Psoas muscle (tissue), 8 donors: Measurements from ENCODE around the gene AP3S1. TPM values are rescaled to one million over a fixed set of nuclear protein-coding genes. Genes with fewer than 3 reads are reported as not detected.

ENCODE experiments used
- ATAC-seq, 4 donors: fragments of 200-7000 bp; cut with Tn5 transposase; one replicate each; pipeline ENCODE4 v1.9.1; 2020; ENCODE audit warnings: moderate library complexity in 3 of 4, mild to moderate bottlenecking in 2 of 4
- DNase-seq, 2 donors: peaks; one replicate each; pipeline ENCODE4 v3.0.0-alpha.2; 2020
- H3K27ac ChIP-seq: fragments of 200-600 bp; one replicate; pipeline ENCODE4 v1.8.0; 2022
- H3K27me3 ChIP-seq, 3 donors: fragments of 200-600 bp in 1 of 3; one replicate each; pipeline versions ENCODE4 v1.6.1 to v1.8.0; 2013 to 2022; ENCODE audit warnings: low read length in 2 of 3, mild to moderate bottlenecking in 2 of 3, moderate library complexity in 1 of 3; ENCODE audit not compliant: insufficient read depth in 3 of 3
- H3K36me3 ChIP-seq, 2 donors: fragments of 200-600 bp in 1 of 2; one replicate each; pipeline versions ENCODE4 v1.6.1 to v1.8.0; 2013 to 2022; ENCODE audit warnings: low read depth in 1 of 2, mild to moderate bottlenecking in 1 of 2, moderate library complexity in 1 of 2; ENCODE audit not compliant: insufficient read depth in 1 of 2
- H3K4me1 ChIP-seq: fragments of 200-600 bp; one replicate; pipeline ENCODE4 v1.8.0; 2022
- H3K4me3 ChIP-seq: fragments of 200-600 bp; one replicate; pipeline ENCODE4 v1.8.0; 2022; ENCODE audit warnings: mild to moderate bottlenecking
- H3K9me3 ChIP-seq: fragments of 200-600 bp; one replicate; pipeline ENCODE4 v1.8.0; 2022
- CTCF ChIP-seq: fragments of 200-600 bp; IDR thresholded peaks from one replicate; pipeline ENCODE4 v1.8.0; 2022; ENCODE audit warnings: antibody characterized with exemption
- WGBS, 3 donors: extraction: QIAGEN DNeasy Blood & Tissue Kit; methylation state at CpG; one replicate each; pipeline versions ENCODE4 v1.1.6 to v1.1.7; 2013; 5-methylcytosine and 5-hydroxymethylcytosine counted together
- intact Hi-C, 2 donors: fragments of 100-400 bp; cut with DNase I; formaldehyde crosslinking; loops; one replicate each; pipeline versions ENCODE4 v1.11.0 to v1.14.2; 2022
- polyA plus RNA-seq, 3 donors: library from polyadenylated mRNA; stranded (reverse); fragments of 200-250 nt; gene quantifications; one replicate each; pipeline ENCODE4 v1.2.3, GENCODE V29; 2013
- total RNA-seq, 4 donors: library from RNA; stranded (reverse); fragmentation: NEBNext Ultra II Directional in 2 of 4; extraction: Animal tissue kit (Norgen Biotek cat#: 25700) in 2 of 4; gene quantifications; one replicate each; pipeline versions ENCODE4 v1.2.1 to v1.2.4, GENCODE V29; 2021 to 2023
- donor health status: healthy with polysubstance abuse.
- donor health status: DM: no; HTN: no; CAD: no; lungs with moderate emphysema.
- donor health status: Bipolar disorder and iron deficiency.
- donor health status: healthy.
- donor health status: DM: yes; HTN: yes; CAD: no.
- donor health status: DM: no; HTN: no; CAD: no.
- donor health status: DM: no; HTN: no; CAD: no.
- donor health status: DM: yes; HTN: yes; CAD: no.

AP3S1 gene
- total and polyA plus RNA-seq, 7 donors: 20.2 to 30.8 (median 27.6) TPM

- H3K27me3 ChIP-seq: peaks cover 0 to 52% (median 9%) of the 10 kb centered on the region in 3 donors
- H3K4me1 ChIP-seq: no peaks in the 10 kb centered on the region
- no peak overlapping the region for H3K4me3 ChIP-seq
- no peak for ATAC-seq
- H3K36me3 ChIP-seq: no peaks in the 10 kb centered on the region
- H3K9me3 ChIP-seq: no peaks in the 10 kb centered on the region
- WGBS, 3 donors: 83 to 86% (median 86%) methylated on average over 1 of the region's 1 CpG
- no peak for DNase-seq
- intact Hi-C loops: no loop called here
- TF ChIP-seq CTCF: no peak
- no peak overlapping the region for H3K27ac ChIP-seq
Measured at GRCh38 chr5:115812372-115812771, 29.4 kb upstream of the AP3S1 start.

GRCh38 chr5:115813719-115814118 is 28.0 kb upstream of the AP3S1 start:
- intact Hi-C loops: no loop called here
- no peak overlapping the region for H3K4me3 ChIP-seq
- H3K9me3 ChIP-seq: no peaks in the 10 kb centered on the region
- H3K27me3 ChIP-seq: peaks cover 0 to 59% (median 12%) of the 10 kb centered on the region in 3 donors
- H3K27ac ChIP-seq: no peak overlapping the region
- ATAC-seq: no peak
- no peak for TF ChIP-seq CTCF
- no peaks in the 10 kb centered on the region for H3K4me1 ChIP-seq
- no peak for DNase-seq
- WGBS, 3 donors: 84 to 92% (median 91%) methylated on average over 5 of the region's 5 CpGs
- H3K36me3 ChIP-seq: no peaks in the 10 kb centered on the region

GRCh38 chr5:115815006-115815692 is 26.6 kb upstream of the AP3S1 start:
- intact Hi-C loops: no loop called here
- peaks cover 0 to 59% (median 13%) of the 10 kb centered on the region in 3 donors for H3K27me3 ChIP-seq
- no peaks in the 10 kb centered on the region for H3K4me1 ChIP-seq
- no peak overlapping the region for H3K27ac ChIP-seq
- no peak for DNase-seq
- 21 to 26% (median 25%) methylated on average over 21 of the region's 21 CpGs for WGBS, 3 donors
- H3K36me3 ChIP-seq: no peaks in the 10 kb centered on the region
- ATAC-seq: no peak
- H3K4me3 ChIP-seq: peak overlapping the region; percentile 65
- no peaks in the 10 kb centered on the region for H3K9me3 ChIP-seq
- no peak for TF ChIP-seq CTCF

GRCh38 chr5:115815693-115816225 is 26.0 kb upstream of the AP3S1 start:
- ATAC-seq: peak in 3 of 4 donors; percentile 31 to 56 (median 49)
- no peaks in the 10 kb centered on the region for H3K36me3 ChIP-seq
- intact Hi-C loops: no loop called here
- H3K4me1 ChIP-seq: no peaks in the 10 kb centered on the region
- no peak for TF ChIP-seq CTCF
- peaks cover 0 to 59% (median 13%) of the 10 kb centered on the region in 3 donors for H3K27me3 ChIP-seq
- H3K27ac ChIP-seq: no peak overlapping the region
- WGBS, 3 donors: 1 to 2% (median 2%) methylated on average over 33 to 48 of the region's 48 CpGs
- peak overlapping the region; percentile 65 for H3K4me3 ChIP-seq
- DNase-seq: peak in 1 of 2 donors; percentile 32
- H3K9me3 ChIP-seq: no peaks in the 10 kb centered on the region
